HepG2 (cell line): Measurements from ENCODE around the gene AKT3. TPM values are rescaled to one million over a fixed set of nuclear protein-coding genes. Genes with fewer than 3 reads are reported as not detected.

Experiments used
- ATAC-seq: fragments of 200-7000 bp; cut with Tn5 transposase; 3 replicates; pipeline ENCODE4 v1.9.1; 2020; ENCODE audit warnings: mild to moderate bottlenecking, moderate library complexity
- BruUV-seq: library from RNA; stranded (reverse); fragments of 400-500 nt; replicated peaks from 2 replicates; lab custom pipeline; 2021; lab: Mats Ljungman, UMichigan
- CTCF ChIA-PET: fragments of 300-600 bp; formaldehyde crosslinking; extraction: SDS; loops from one replicate; lab custom pipeline; 2021; ENCODE audit warnings: low total read pairs, inconsistent platforms, low intra/inter-chr PET ratio; lab: Yijun Ruan, JAX
- POLR2A ChIA-PET: fragments of 350-600 bp; sonication (Branson Sonifier 250); formaldehyde crosslinking; loops from one replicate; lab custom pipeline; 2020; ENCODE audit warnings: antibody characterized with exemption, inconsistent platforms; lab: Yijun Ruan, JAX
- DNase-seq: peaks from one replicate; pipeline ENCODE4 v3.0.0-alpha.2; 2015; ENCODE audit warnings: low spot score
- FAIRE-seq: peaks from 3 replicates; lab custom pipeline; 2011; peaks lifted over from hg19 to GRCh38; lab: Jason Lieb, UNC
- H2AFZ ChIP-seq: one replicate; pipeline ENCODE4 v1.6.1; 2011; ENCODE audit warnings: low read length, inconsistent platforms
- H3K27ac ChIP-seq: fragments of 300-600 bp; 3 replicates; pipeline ENCODE4 v1.8.0; 2011; ENCODE audit warnings: mixed run types, mild to moderate bottlenecking, mixed read lengths, low read length, inconsistent platforms; ENCODE audit not compliant: insufficient read depth; ENCODE audit errors: extremely low read length
- H3K27me3 ChIP-seq, 2 experiments: fragments of 200-600 bp in 1 of 2; 2 replicates in 1 of 2; 3 replicates in 1 of 2; pipeline versions ENCODE4 v1.6.0 to v1.8.0; 2011; ENCODE audit warnings: low read length in 2 of 2, mild to moderate bottlenecking in 2 of 2, moderate library complexity in 2 of 2, inconsistent platforms in 1 of 2; ENCODE audit not compliant: insufficient read depth in 2 of 2, control insufficient read depth in 1 of 2
- H3K36me3 ChIP-seq, 2 experiments: fragments of 200-600 bp in 1 of 2; replicated peaks in 1 of 2; 2 replicates in 1 of 2; 3 replicates in 1 of 2; pipeline versions ENCODE4 v1.5.1 to v1.8.0; 2011; ENCODE audit warnings: low read length in 2 of 2, inconsistent platforms in 1 of 2; ENCODE audit not compliant: insufficient read depth in 2 of 2, control insufficient read depth in 1 of 2
- H3K4me1 ChIP-seq: 2 replicates; pipeline ENCODE4 v1.5.1; 2012; ENCODE audit warnings: low read length, inconsistent platforms; ENCODE audit not compliant: insufficient read depth
- H3K4me2 ChIP-seq: 2 replicates; pipeline ENCODE4 v1.6.0; 2011; ENCODE audit warnings: low read depth, low read length, inconsistent platforms
- H3K4me3 ChIP-seq, 3 experiments: fragments of 200-600 bp in 1 of 3; sonication (generic), shearing (Covaris generic) in 1 of 3; replicated peaks in 1 of 3; 2 replicates each; pipeline ENCODE4 v1.5.1; 2011 to 2016; ENCODE audit warnings: low read length in 3 of 3, inconsistent platforms in 2 of 3, low read depth in 2 of 3, mild to moderate bottlenecking in 2 of 3, control low read depth in 1 of 3, mixed read lengths in 1 of 3; ENCODE audit not compliant: insufficient read depth in 1 of 3
- H3K79me2 ChIP-seq: one replicate; pipeline ENCODE4 v1.6.1; 2011; ENCODE audit warnings: low read length, inconsistent platforms; ENCODE audit not compliant: insufficient read depth
- H3K9ac ChIP-seq: 2 replicates; pipeline ENCODE4 v1.6.0; 2011; ENCODE audit warnings: mild to moderate bottlenecking, low read depth, low read length, inconsistent platforms; ENCODE audit not compliant: insufficient read depth
- H3K9me3 ChIP-seq: 2 replicates; pipeline ENCODE4 v1.5.1; 2012; ENCODE audit warnings: mild to moderate bottlenecking, low read length
- H4K20me1 ChIP-seq: 2 replicates; pipeline ENCODE4 v1.6.0; 2011; ENCODE audit warnings: inconsistent platforms, mild to moderate bottlenecking, low read length, moderate library complexity; ENCODE audit not compliant: insufficient read depth
- AKAP8 ChIP-seq: sonication (generic); formaldehyde crosslinking; IDR thresholded peaks from 2 replicates; pipeline ENCODE4 v1.5.1; 2020; ENCODE audit warnings: mild to moderate bottlenecking, missing genetic modification reagents
- ATF1 ChIP-seq: IDR thresholded peaks from 2 replicates; pipeline ENCODE4 v1.6.1; 2016; ENCODE audit warnings: mild to moderate bottlenecking, control low read depth
- KDM6A ChIP-seq: IDR thresholded peaks from 2 replicates; pipeline ENCODE4 v1.6.1; 2016; ENCODE audit warnings: low read depth
- MEF2D ChIP-seq: sonication (generic); formaldehyde crosslinking; IDR thresholded peaks from 2 replicates; pipeline ENCODE4 v1.5.1; 2020; ENCODE audit warnings: mild to moderate bottlenecking, missing genetic modification reagents
- SALL2 ChIP-seq: sonication (generic); formaldehyde crosslinking; IDR thresholded peaks from 2 replicates; pipeline ENCODE4 v1.8.1; 2023; ENCODE audit warnings: mild to moderate bottlenecking, missing genetic modification reagents, inconsistent platforms
- SNRNP70 ChIP-seq: fragments of 200-400 bp; formaldehyde crosslinking; IDR thresholded peaks from 2 replicates; pipeline ENCODE4 v1.6.1; 2017; ENCODE audit warnings: mild to moderate bottlenecking, low read depth, low read length, moderate library complexity
- ZNF326 ChIP-seq: sonication (generic); formaldehyde crosslinking; IDR thresholded peaks from 2 replicates; pipeline ENCODE4 v1.4.0; 2020; ENCODE audit warnings: missing genetic modification reagents, borderline replicate concordance
- ZNF34 ChIP-seq: sonication (generic); formaldehyde crosslinking; IDR thresholded peaks from 2 replicates; pipeline ENCODE4 v1.4.0; 2020; ENCODE audit warnings: mild to moderate bottlenecking, missing genetic modification reagents, borderline replicate concordance
- ZNF549 ChIP-seq: sonication (generic); formaldehyde crosslinking; IDR thresholded peaks from 2 replicates; pipeline ENCODE4 v1.5.0; 2020; ENCODE audit warnings: missing genetic modification reagents
- ZNF567 ChIP-seq: sonication (generic); formaldehyde crosslinking; IDR thresholded peaks from 2 replicates; pipeline ENCODE4 v1.8.1; 2023; ENCODE audit warnings: mild to moderate bottlenecking, missing genetic modification reagents, borderline replicate concordance
- ZNF569 ChIP-seq: sonication (generic); formaldehyde crosslinking; IDR thresholded peaks from 2 replicates; pipeline ENCODE4 v1.5.0; 2020; ENCODE audit warnings: mild to moderate bottlenecking, missing genetic modification reagents, moderate library complexity, borderline replicate concordance
- WGBS: methylation state at CpG from one replicate; pipeline ENCODE4 v1.1.6; 2017; ENCODE audit warnings: low lambda C conversion rate; 5-methylcytosine and 5-hydroxymethylcytosine counted together
- in situ Hi-C: cut with HindIII; loops from 2 replicates; pipeline ENCODE4 v1.10.0; 2017; ENCODE audit warnings: low pct_unique_long_range_greater_than_20kb; ENCODE audit not compliant: extremely low pct_ligation_motif_present
- intact Hi-C: fragments of 100-400 bp; cut with micrococcal nuclease; formaldehyde crosslinking; loops from one replicate; pipeline ENCODE4 v1.10.0; 2022; ENCODE audit not compliant: unreplicated experiment
- polyA plus RNA-seq, 8 experiments: library from polyadenylated mRNA; depleted of rRNA in 3 of 8; stranded (reverse) in 7 of 8; unstranded in 1 of 8; fragments of >200 nt; fragmentation: Illumina TruSeq in 4 of 8; extraction: Trizol in 4 of 8; gene quantifications; 2 replicates each; pipeline versions ENCODE4 v1.2.1 to v1.2.3, GENCODE V29; 2011 to 2016; ENCODE audit warnings: low read depth in 4 of 8, missing spikeins in 1 of 8, mixed read lengths in 1 of 8; ENCODE audit not compliant: insufficient read depth in 1 of 8
- total RNA-seq, 5 experiments: library from RNA; depleted of rRNA; stranded (reverse); fragments of >200 nt; fragmentation: Illumina TruSeq; extraction: Trizol; gene quantifications; 2 replicates each; pipeline ENCODE4 v1.2.3, GENCODE V29; 2016; ENCODE audit warnings: low read depth in 1 of 5
- TF ChIP-seq, protein P1 (sequence below): sonication (generic); formaldehyde crosslinking; IDR thresholded peaks from 2 replicates; pipeline ENCODE4 v1.4.0; 2020; ENCODE audit warnings: mild to moderate bottlenecking, missing genetic modification reagents
- TF ChIP-seq, protein P2 (sequence below): IDR thresholded peaks from 2 replicates; pipeline ENCODE4 v1.6.1; 2018; ENCODE audit warnings: missing genetic modification reagents, mild to moderate bottlenecking, missing compliant biosample characterization
- TF ChIP-seq, protein P3 (sequence below): sonication (generic); formaldehyde crosslinking; IDR thresholded peaks from 2 replicates; pipeline ENCODE4 v1.5.1; 2020; ENCODE audit warnings: mild to moderate bottlenecking, missing genetic modification reagents, moderate library complexity

AKT3 gene
- total and polyA plus RNA-seq, 2 of the 13 experiments (the other 11 are each of a cell fraction or from before 2014, with no cell fraction given) = 0.07 TPM

DNA sequence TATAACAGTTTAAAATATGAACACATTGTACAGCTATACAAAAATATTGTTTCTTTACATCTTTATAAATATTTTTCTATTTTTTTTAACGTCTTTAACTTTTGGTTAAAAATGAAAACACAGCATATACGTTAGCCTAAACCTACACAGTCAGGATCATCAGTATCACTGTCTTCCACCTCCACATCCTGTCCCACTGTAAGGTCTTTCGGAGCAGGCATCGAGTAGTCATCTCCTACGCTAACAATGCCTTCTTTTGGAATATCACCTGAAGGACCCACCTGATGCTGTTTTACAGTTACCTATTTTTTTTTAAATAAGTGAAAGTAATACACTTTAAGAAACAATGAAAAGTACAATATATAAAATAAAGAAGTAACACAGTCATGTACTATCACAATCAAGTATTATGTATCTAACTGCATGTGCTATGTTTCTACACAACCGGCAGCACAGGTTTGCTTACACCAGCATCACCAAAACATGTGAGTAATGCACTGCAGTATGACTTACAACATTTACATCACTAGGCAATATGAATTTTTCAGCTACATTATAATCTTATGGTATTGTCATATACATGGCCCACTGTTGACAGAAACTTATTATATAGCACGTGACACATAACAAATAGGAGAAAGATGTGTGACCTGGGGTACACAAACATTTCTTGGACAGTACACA lies 254.4 kb downstream of the AKT3 start:
- ATAC-seq = no peak
- FAIRE-seq = no peak

More for the DNA sequence above, 254.4 kb downstream of the AKT3 start:
- Histone ChIP-seq H3K27me3 (no peaks in the 10 kb centered on the region), H2AFZ (no peak overlapping the region), H3K27ac (no peak overlapping the region), H3K4me2 (no peak overlapping the region), H3K79me2 (no peaks in the 10 kb centered on the region), H3K9ac (no peak overlapping the region), H4K20me1 (no peaks in the 10 kb centered on the region), H3K36me3 (no peaks in the 10 kb centered on the region), H3K9me3 (no peaks in the 10 kb centered on the region)
- WGBS = 30% methylated on average over 7 of the region's 7 CpGs
- in situ Hi-C loops = no loop called here
- no peak for DNase-seq
- CTCF ChIA-PET = no interaction called here
- intact Hi-C loops = no loop called here
- no TSS peak for BruUV-seq
- TF ChIP-seq, protein P1, sequence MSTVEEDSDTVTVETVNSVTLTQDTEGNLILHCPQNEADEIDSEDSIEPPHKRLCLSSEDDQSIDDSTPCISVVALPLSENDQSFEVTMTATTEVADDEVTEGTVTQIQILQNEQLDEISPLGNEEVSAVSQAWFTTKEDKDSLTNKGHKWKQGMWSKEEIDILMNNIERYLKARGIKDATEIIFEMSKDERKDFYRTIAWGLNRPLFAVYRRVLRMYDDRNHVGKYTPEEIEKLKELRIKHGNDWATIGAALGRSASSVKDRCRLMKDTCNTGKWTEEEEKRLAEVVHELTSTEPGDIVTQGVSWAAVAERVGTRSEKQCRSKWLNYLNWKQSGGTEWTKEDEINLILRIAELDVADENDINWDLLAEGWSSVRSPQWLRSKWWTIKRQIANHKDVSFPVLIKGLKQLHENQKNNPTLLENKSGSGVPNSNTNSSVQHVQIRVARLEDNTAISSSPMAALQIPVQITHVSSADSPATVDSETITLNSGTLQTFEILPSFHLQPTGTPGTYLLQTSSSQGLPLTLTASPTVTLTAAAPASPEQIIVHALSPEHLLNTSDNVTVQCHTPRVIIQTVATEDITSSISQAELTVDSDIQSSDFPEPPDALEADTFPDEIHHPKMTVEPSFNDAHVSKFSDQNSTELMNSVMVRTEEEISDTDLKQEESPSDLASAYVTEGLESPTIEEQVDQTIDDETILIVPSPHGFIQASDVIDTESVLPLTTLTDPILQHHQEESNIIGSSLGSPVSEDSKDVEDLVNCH (CRISPR knock-in tag) = no peak
- TF ChIP-seq ZNF326 (no peak), MEF2D (no peak), ZNF567 (no peak), SNRNP70 (no peak), ZNF34 (CRISPR knock-in tag) (no peak), ATF1 (no peak), KDM6A (CRISPR knock-in tag) (no peak), SALL2 (CRISPR knock-in tag) (no peak), ZNF569 (CRISPR knock-in tag) (no peak), AKAP8 (no peak), ZNF549 (CRISPR knock-in tag) (no peak)
- TF ChIP-seq, protein P2, sequence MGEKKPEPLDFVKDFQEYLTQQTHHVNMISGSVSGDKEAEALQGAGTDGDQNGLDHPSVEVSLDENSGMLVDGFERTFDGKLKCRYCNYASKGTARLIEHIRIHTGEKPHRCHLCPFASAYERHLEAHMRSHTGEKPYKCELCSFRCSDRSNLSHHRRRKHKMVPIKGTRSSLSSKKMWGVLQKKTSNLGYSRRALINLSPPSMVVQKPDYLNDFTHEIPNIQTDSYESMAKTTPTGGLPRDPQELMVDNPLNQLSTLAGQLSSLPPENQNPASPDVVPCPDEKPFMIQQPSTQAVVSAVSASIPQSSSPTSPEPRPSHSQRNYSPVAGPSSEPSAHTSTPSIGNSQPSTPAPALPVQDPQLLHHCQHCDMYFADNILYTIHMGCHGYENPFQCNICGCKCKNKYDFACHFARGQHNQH = no peak
- TF ChIP-seq, protein P3, sequence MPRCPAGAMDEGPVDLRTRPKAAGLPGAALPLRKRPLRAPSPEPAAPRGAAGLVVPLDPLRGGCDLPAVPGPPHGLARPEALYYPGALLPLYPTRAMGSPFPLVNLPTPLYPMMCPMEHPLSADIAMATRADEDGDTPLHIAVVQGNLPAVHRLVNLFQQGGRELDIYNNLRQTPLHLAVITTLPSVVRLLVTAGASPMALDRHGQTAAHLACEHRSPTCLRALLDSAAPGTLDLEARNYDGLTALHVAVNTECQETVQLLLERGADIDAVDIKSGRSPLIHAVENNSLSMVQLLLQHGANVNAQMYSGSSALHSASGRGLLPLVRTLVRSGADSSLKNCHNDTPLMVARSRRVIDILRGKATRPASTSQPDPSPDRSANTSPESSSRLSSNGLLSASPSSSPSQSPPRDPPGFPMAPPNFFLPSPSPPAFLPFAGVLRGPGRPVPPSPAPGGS (CRISPR knock-in tag) = no peak
- TF ChIP-seq, all 625 proteins: peak for 0
- no peak overlapping the region for H3K4me3 ChIP-seq
- no peaks in the 10 kb centered on the region for H3K4me1 ChIP-seq
- POLR2A ChIA-PET = no interaction called here
